Measurements from ENCODE around the gene MMAB.
A peak's percentile ranks its signal among the peaks of the same experiment; 100 is the strongest.

Gene MMAB

DNA sequence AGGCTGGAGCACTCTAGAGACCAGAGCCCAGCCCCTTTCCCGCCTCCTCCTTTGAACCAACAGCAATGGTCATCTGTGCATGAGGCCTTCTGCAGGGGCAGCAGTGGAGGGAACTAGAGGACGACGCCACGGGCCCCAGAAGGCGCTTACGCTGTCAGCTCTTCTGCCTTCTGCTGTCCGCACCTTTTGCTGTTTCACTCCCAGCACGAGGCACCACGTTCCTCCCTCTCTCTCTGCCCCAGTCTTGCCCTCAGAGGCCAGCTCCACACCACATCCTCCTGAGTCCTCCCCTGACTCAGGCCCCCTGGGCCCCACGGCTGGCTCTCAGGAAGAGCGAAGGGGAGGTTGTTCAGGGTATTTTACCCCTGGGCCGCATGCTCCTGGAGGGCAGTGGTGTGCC is 15.5 kb downstream of the MMAB start:
- no peak for DNase-seq

DNA sequence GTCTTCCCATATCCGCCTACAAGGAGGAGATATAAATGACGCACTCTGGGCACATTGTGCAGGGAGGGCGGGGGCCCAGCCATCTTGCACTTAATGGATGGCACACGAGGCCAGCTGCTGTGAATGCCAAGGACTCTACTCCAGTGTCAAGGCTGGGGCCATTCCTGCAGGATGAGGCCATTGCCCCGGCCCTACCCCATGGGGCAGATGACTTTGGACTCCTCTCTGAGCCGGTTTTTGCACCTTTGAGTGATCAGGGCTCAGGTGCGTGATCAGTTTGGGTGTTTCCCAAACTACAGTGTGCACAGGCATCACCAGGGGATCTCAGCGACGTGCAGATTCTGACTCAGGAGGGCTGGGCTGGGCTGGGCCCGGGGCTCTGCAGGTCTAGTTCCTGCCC is 16.1 kb downstream of the MMAB start:
- DNase-seq: no peak

DNA sequence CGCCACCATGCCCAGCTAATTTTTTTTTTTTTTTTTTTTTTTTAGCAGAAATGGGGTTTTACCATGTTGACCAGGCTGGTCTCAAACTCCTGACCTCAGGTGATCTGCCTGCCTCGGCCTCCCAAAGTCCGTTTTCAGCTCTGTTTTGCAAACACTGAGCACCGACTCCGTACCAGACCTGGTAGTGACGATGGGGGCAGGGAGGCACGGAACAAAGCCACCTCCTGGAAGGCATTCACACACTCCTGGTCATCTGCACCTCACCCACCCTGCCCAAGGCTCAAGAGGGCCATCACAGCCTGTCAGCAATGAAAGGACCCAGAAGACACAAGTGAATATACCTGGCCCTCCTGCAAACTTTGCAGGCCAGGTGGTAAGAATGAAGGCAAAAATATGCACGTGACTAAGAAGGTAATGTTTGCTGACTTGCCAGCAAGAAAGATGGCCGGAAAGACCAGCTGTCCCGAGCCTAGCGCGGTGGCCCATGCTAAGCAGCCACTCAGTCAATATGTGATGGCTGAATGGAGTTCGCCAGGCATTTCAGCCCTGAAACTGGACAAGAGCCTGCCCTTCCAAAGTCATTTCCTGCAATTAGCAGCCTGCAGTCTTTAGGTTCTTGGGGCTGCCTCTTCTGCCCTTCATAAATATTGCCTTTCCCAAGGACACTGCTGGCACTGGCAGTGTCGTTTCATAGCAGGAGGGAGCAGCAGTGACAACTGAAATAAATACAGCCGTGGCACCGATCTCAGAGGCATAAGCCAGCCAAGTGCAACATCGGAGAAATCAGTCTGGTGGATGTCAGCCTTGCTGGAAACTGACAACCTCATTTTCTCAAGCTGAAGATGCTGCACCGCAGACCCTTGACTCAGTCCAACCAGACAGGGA is 17.6 kb downstream of the MMAB start:
- DNase-seq: peak in 1 of 2 experiments; percentile 6

DNA sequence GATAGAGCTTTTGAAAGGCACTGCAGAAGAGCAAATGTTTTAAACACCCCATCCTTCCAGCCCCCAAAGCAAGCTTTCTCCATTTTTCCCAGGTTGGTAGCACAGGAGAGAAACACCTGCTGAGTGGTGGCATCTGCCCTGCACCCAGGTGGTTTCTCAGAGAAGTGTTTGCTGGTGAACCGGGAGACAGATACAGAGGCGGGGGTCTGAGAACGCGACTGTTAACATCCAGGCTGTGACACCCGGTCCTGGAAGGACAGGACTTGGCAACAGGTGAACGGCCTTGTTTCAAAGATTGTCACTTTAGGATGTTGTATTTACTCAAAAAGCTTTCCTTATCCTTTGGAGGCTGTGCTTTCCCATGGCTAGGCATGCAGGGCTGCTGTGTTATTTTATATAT is 18.5 kb downstream of the MMAB start:
- DNase-seq: no peak

DNA sequence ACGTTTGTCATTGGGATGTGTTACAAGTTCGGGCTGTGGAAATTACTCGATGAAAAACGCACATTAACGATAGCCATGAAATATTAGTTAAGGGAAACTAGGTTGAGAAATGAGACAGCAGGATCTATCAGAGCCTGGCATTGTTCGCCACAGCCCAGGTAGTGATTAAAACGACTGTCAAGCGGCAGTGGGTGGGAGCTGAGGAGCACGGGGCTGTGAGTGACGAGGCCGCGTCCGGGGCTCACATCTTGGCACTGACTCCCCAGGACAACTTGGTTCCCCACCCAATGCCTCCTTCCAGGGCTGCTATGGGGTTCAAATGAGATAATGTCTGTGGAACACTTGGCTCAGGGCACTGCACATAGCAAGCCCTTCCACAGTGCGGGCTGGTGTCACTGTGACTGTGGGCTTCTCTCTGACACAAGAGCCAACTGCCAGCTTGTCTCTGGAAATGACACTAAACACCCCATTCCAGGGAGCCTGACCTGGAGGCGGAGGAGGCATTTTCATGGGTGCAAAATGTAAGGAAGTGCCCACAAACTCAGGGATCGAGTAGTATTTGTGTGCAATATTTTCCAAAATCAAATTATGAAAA is 19.3 kb downstream of the MMAB start:
- no peak for DNase-seq

DNA sequence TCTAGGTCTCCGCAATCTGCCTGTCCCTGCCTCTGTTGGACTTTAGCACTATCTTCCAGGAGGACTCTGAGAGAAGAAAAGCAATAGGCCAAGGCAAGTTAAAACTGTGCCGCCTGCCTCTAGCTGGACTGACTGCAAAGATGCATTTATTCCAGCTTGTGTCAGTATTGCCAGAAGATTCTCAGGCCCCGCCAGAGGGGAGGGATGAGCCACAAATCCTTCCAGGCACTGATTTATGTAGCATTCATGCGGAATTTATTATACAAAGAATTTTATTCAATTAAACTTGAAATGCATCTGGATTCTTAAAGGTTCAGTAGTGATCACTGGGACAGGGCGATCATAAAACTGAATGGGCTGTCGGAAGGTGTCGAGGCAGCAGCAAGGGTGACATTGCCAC is 19.8 kb downstream of the MMAB start:
- no peak for DNase-seq

DNA sequence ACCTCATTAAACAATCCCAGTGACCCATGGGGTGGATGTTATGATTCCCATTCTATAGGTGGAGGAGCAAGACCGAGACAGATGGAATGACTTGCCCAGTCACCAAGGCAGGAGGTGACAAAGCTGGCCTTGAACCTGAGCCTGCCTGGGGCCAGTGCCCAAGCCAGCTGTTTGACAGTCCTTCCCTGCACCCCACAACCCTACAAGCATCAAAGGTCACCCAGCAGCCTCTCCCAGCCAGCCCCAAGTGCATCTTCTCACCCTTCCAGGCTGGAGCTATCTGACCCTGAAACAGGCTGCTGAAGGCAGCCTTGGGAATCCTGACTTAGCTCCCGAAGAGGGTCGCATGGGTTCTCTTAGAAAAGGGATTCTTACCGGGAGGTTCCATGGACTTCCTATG is 20.3 kb downstream of the MMAB start:
- no peak for DNase-seq

DNA sequence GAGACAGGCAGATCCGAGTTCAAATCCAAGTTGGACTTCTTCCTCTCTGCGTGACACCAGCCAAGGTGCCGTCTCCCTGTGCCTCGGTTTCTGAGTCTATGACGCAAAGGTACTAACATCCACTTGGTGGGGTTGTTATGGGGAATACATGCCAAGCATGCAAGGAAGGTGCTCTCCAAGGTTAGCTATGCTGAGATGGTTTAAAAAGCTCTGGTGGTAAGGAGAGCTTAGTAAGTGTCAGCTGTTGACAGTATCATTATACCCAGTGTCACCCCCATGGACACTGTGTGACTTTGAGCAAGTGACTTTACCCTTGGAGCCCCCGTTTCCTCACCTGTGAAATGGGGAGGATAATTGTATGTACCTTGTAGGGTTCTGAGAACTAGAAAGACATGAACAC is 22.2 kb downstream of the MMAB start:
- no peak for DNase-seq

DNA sequence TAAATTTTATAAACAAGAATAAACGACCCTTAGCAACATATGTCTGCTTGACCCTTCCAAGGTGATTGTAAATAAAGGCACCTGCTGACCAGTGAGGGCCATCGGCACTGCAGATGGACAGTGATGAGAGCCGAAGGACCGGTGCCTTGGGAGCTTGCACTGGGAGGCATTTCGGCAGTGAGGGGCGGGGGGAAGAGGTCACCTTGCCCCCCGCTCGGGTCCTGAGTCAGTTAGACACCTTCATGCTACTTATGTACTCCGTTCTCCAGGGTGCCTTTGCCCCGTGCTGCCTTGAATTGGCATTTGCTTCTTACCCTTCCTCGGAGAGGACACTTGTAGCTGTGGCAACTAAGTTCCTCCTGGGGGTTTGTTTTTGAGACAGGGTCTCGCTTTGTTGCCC is 23.0 kb downstream of the MMAB start:
- DNase-seq: peak in 1 of 2 experiments; percentile 14

DNA sequence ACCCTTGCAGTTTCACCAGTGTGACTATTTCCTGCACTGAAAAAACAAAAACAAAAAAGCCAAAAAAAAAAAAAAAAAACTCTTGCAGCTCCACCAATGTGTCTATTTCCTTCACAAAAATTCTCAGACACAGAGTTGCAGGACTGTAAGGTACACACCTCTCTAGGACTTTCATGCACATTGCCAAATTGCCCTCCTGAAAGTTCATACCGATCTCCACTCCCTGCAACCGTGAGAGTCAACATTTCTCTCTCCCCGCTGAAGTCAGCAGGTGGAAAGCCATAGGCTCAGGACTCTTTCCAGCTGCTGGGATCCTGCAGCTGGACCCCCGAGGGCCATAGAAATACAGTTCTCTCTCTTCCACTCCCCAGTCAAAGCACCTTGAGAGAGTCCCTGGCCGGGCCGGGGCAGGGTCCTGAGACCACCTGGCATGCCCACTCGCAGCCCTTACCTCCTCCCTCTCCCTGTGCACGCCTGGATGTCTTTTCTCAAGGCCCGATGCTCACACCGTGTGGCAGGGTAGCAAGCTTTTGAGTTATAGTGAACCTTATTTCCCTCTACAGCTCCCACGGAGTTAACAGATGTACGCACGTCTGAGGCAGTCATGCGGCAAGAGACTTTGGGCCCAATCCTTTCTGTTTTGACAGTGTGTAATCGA is 23.6 kb downstream of the MMAB start:
- peak in 1 of 2 experiments; percentile 21 for DNase-seq

DNA sequence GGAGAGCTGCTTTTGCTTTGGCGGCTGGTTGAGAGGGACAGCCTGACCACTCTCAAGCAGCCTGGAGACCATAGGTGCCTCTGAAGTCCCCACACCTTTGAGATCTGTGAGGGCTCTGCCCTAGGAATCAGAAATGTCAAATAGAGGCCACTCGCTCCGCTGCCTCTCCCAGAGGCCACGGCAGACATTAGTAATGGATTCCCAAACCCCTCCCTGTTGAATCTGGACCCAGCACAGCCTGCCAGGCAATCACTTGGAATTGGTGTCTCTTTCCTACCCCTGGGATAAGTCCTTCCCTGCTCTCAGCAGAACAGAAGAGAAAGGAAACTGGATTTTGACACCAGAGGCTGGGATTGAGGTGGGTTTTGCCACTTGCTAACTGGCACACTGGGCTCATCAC is 25.0 kb downstream of the MMAB start:
- DNase-seq: no peak

DNA sequence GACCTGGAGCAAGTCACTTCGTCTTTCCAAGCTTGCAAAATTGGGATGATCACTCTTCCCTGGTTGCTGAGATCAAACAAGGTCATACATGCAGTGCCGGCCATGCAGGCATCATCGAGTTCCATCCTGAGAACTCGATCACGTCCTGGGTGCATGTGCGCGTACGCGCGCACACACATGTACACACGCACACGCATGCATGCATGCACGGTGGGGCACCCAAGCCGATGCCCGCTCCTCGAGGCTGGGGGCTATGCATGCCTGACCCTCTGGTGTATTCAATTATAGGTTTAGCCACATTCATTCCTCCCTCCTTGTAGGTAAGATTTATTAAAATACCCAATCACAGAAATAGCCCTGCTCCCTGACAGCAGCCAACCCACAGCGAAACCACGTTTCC is 26.0 kb downstream of the MMAB start:
- DNase-seq: no peak

DNA sequence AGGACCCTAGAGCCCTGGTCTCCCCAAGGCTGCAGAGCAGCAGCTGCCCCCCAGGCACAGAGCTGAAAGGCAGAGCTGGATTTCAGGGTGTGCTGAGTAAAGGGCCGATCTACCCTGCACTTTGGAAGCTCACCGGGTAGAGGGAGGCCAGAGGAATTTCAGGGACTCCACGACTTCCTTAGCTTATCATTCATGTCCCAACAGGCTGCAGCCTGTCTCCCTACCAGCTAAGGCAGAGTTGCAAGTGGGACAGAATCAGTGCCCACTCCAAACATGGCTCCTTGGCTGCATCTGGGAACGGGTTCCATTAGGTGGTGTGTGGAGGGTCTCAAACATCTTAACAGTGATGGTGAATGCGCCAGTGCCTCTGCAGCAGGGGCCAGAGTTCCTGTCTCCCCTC is 27.5 kb downstream of the MMAB start:
- DNase-seq: no peak

DNA sequence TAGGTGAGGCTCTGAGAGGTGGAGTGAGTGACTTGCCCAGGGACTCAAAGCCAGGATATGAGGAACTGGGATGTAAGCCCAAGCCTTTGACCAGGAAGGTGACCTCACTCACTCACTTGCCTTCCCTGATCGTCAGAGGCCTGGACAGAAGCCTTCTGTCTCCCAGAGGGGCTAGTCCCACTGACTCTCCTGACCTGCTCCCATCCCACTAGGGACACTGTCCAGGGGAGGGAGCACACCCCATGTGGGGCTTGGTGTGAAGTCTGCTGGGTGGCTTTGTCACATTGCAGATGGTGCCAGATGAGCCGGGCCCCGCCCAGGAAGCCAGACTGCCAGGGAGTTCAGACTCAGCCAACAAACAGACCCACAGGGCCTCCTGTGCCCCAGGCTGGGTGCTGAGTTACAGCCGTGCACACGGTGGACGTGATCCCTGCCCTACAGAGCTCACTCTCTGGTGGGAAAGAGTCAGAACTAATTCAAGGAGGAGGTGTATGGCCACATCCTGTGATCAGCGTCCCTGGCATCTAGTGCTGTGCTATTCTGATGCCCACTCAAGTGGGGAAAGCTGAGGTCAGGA is 28.3 kb downstream of the MMAB start:
- peak in 1 of 2 experiments; percentile 14 for DNase-seq

DNA sequence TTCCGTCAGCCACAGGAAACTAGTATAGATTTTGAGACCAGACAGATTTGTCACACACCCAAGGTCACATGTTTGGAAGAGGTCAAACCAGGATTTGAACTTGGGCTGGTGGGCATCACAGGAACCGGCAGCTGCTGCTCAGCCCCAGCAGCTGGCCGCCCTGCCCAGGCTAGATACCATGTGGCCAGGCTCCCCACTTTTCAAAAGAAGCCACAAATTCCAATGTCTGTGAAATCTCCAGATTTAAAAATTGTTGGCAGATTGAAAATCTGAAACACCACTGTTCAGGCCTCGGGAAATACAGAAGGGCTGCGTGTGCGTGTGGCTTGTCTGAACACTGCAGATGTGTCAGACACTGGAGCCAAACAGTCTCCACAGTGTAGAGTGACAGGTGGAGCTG is 30.4 kb downstream of the MMAB start:
- DNase-seq: no peak

DNA sequence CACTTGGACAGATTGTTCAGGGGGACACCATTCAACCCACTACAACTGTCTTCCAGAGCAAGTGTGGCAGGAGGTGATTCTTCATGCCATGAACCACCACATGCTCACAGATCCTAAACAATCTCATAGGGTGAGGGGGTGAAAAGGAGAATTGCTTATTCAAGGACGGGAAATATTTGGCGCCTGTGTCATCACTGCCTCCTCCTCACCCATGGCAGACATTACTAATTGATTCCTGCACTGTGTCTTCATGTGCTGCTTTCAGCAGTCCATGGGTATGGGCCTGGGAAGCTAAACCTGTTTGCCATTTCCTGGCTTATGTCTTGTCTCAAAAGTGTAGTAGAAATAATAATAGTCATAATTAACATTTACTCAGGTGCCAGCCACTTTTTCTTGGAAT is 31.3 kb downstream of the MMAB start:
- no peak for DNase-seq

DNA sequence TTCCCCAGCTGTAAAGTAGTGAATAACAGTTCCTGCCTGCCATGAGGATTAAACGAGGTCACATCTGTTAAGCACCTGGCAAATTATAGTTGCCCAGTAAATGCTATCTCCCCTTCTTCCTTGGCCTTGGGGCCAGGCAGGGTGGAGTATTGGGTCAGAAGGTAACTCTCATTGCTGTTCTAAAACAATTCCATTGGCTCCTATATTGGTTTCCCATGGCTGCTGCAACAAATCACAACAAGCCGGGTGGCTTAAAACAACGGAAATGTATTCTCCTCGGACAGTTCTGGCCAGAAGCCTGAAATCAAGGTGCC is 31.9 kb downstream of the MMAB start:
- DNase-seq: no peak

DNA sequence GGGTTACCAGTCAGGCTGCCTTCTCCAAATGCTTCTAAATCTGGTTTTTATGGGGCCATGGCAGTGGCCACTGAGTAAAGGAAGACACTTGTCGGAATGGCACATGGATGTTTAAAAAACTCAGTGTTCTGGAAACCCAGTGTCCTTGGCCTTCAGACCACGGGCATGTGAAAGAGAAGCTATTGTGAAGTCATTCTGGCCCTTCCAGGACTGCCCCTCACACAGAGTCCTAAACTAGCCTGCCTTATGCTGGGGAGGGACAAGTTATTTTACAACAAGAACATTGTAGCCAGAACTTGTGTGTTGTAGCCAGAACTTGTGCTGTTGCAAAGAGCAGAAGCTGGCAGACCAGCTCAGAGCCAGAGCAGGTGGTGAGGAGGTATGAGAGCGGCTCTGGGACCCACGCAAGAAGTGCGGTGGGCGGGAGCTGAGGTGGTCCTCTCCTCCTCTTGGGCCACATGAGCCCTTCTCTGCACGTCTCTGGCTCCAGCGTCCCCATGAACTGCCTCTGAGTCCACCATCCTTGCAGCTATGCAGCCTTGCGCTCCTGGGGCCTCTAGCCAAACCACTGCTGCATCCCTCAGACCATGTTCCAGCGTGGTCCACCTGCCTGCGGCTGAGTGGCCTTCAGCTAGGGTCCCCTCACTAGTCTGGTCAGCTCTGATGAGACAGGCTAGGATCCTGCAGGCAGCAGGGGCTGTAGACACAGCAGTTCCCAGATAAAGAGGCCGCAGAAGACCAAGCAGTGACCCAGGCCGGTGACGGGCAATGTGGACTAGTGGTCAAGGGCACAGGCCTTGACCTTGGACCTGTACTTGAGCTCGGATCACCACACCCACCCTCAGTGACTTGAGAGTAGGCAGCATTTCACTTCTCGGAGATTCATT is 32.5 kb downstream of the MMAB start:
- no peak for DNase-seq

DNA sequence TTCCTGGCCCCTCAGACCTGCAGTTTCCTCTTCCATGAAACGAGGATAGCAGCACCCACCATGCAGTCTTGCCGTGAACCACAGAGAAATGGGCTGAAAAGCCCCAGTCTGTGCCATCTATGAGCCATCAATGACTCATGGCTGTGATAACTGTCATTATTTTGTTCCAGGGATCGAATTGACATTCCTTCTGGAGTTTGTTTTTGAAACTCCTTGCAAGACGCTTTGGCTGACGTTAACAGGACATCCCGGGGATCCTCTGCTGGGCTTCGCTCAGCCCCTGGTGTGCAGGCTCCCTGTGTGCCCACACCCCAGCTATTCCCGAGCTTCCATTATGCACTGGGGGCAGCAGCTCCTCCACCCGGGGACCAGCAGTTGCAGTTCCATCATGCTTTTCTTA is 33.8 kb downstream of the MMAB start:
- DNase-seq: no peak

DNA sequence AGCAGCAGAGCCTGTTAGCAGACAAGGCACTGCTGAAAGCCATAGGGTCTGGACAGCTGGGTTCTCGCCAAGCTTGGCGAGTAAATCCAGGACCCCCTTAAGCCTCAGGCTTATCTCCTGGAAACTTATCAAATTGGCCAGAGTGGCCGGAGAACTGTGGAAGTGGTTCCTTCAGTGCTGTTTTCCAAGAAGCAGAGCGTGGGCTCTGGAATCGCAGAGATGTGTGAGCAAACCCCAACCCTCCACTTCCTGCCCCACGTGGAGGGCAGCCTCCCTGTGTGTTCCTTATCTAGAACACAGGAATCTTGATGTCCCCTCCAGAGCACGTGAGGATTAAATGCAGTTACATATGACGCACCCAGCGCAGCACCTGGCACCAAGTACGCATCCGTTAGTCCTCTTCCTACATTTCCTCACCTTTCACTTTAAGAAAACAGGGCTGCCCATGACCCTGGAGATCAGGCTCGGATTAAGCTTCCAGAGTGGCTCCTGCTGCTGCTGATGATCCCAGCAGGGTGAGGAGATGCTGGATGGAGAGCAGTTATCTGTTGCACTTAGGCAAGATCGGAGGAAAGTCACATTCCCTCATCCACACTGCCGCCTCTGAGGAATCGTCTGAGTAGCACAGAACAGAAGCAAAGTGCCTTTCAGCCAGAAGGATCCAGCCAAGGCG is 35.0 kb downstream of the MMAB start:
- no peak for DNase-seq

DNA sequence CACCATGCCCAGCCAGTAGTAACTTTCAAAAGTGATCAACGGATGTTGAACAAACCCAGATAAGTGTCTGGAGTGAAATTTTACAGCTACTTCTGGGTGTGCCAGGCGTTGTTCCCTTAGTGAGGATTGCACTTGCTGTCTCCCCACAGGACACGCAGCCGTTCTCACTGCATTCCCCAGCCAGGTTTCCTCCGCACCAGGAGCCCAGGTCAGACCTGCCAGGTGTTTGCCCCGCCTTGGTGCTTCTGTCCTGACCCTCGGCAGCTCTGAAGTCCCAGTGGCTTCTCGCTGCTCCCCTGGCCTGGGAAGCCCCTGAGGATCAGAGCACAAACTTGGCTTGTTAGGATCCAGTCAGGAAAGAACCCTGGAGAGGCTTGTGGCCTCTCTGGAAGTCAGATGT is 36.2 kb downstream of the MMAB start:
- DNase-seq: no peak

DNA sequence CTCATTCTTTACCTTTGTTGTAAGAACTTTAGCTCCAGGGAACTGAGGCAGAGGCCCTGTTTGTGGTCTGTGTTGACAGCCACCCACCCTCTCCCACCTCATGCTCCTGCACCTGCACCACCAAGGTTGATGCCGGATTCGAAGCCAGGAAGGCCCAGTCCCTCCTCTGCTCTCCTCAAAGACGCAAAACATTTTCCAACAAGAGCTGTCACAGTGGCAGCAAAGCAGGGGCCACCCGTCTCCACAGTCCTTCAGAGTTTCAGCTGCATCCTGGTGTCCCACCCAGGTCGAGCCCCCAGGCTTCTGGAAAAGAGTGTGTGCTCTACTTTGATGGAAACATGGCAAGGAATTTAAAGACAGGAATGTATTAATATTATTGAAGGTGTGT is 37.4 kb downstream of the MMAB start:
- DNase-seq: no peak

Data from SHP77 (cell line).